CD4-positive, alpha-beta memory T cell (primary cell): Measurements from ENCODE around the gene VTCN1. TPM values are rescaled to one million over a fixed set of nuclear protein-coding genes. Genes with fewer than 3 reads are reported as not detected.
"Not testable (repeated sequence)": the region's sequence is repeated elsewhere in the genome, so short reads cannot be mapped to it uniquely, and the experiment has no call there.

Experiments
- CTCF ChIA-PET: fragments of 350-600 bp; sonication (Branson Sonifier 250); formaldehyde crosslinking; loops from one replicate; lab custom pipeline; 2021; ENCODE audit warnings: inconsistent platforms; ENCODE audit not compliant: partially characterized antibody; lab: Charles Lee
- POLR2A ChIA-PET: fragments of 350-600 bp; sonication (Branson Sonifier 250); formaldehyde crosslinking; loops from one replicate; lab custom pipeline; 2021; ENCODE audit not compliant: partially characterized antibody; lab: Charles Lee
- DNase-seq, 5 donors: peaks; one replicate each; pipeline versions ENCODE4 v3.0.0 to v3.0.0-alpha.2; 2020 to 2022; ENCODE audit warnings: mixed read lengths in 1 of 5
- H3K27ac ChIP-seq: one replicate; pipeline ENCODE4 v1.7.0; 2013; ENCODE audit warnings: low read depth, low read length
- H3K27me3 ChIP-seq: 2 replicates; pipeline ENCODE4 v1.7.0; 2013; ENCODE audit warnings: mild to moderate bottlenecking, low read length, moderate library complexity; ENCODE audit not compliant: insufficient read depth
- H3K36me3 ChIP-seq: 2 replicates; pipeline ENCODE4 v1.7.0; 2013; ENCODE audit warnings: mild to moderate bottlenecking, low read length, moderate library complexity; ENCODE audit not compliant: insufficient read depth
- H3K4me1 ChIP-seq: 2 replicates; pipeline ENCODE4 v1.7.0; 2013; ENCODE audit warnings: mild to moderate bottlenecking, low read length, moderate library complexity; ENCODE audit not compliant: insufficient read depth
- H3K4me3 ChIP-seq, 2 donors: one replicate each; pipeline ENCODE4 v1.7.0; 2013; ENCODE audit warnings: low read length in 2 of 2, mild to moderate bottlenecking in 1 of 2
- H3K9me3 ChIP-seq, 2 donors: one replicate each; pipeline ENCODE4 v1.7.0; 2013; ENCODE audit warnings: low read length in 2 of 2, control low read depth in 1 of 2; ENCODE audit not compliant: control insufficient read depth in 1 of 2
- H3K27ac Mint-ChIP-seq, 7 donors: one replicate each; pipeline ENCODE4 v1.8.0; 2020 to 2021; ENCODE audit warnings: mixed read lengths in 7 of 7, mild to moderate bottlenecking in 6 of 7, inconsistent platforms in 3 of 7, moderate library complexity in 3 of 7
- H3K27me3 Mint-ChIP-seq, 2 donors: one replicate each; pipeline ENCODE4 v1.8.0; 2020 to 2021; ENCODE audit warnings: mixed read lengths in 2 of 2
- H3K36me3 Mint-ChIP-seq, 2 donors: one replicate each; pipeline ENCODE4 v1.8.0; 2020 to 2021; ENCODE audit warnings: mixed read lengths in 2 of 2, inconsistent platforms in 1 of 2, mild to moderate bottlenecking in 1 of 2
- H3K4me1 Mint-ChIP-seq, 4 donors: one replicate each; pipeline ENCODE4 v1.8.0; 2020 to 2021; ENCODE audit warnings: mixed read lengths in 4 of 4, mild to moderate bottlenecking in 1 of 4
- H3K4me3 Mint-ChIP-seq, 8 donors: one replicate each; pipeline ENCODE4 v1.8.0; 2020 to 2021; ENCODE audit warnings: mixed read lengths in 8 of 8, mild to moderate bottlenecking in 7 of 8, moderate library complexity in 6 of 8, inconsistent platforms in 3 of 8
- H3K9me3 Mint-ChIP-seq, 8 donors: one replicate each; pipeline ENCODE4 v1.8.0; 2020 to 2021; ENCODE audit warnings: mixed read lengths in 8 of 8, mild to moderate bottlenecking in 5 of 8, inconsistent platforms in 3 of 8, moderate library complexity in 1 of 8
- intact Hi-C: fragments of 100-400 bp; cut with micrococcal nuclease; formaldehyde crosslinking; loops from one replicate; pipeline ENCODE4 v1.15.1; 2023
- polyA plus RNA-seq, 2 donors: library from polyadenylated mRNA; unstranded; fragments of 300-500 nt; fragmentation: Illumina TruSeq; gene quantifications; one replicate each; pipeline ENCODE4 v1.2.3, GENCODE V29; 2021
- total RNA-seq, 2 experiments: library from RNA; stranded (reverse); gene quantifications; one replicate each; pipeline ENCODE4 v1.2.3, GENCODE V29; 2021

VTCN1 gene, protein sequence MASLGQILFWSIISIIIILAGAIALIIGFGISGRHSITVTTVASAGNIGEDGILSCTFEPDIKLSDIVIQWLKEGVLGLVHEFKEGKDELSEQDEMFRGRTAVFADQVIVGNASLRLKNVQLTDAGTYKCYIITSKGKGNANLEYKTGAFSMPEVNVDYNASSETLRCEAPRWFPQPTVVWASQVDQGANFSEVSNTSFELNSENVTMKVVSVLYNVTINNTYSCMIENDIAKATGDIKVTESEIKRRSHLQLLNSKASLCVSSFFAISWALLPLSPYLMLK
- total RNA-seq, result not detected
- not detected for polyA plus RNA-seq

DNA sequence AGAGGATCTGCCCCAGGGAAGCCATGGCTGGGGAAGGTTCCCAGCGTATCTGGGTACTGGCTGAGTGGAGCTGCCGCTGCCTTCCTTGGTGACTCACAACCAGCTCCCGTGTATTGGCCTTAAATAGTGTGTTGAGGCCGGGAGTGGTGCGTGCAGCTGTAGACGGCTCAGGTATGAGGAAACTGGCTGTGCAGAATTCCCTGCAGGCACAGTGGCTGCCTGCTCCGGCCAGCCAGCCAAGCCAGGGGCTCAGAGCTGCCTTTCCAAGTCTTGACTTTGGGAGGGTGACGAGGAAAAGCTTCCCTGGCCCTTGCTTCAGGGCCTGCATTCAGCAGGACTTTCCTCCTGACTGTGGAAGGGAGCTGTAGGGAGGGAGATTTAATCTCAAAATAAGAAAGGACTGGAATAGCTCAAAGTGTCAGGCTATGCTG is at the start of gene VTCN1:
Gene VTCN1, minus strand, starts transcription at position 97 of the 431 bp plus-strand sequence. Its CDS starts 72 bp downstream, at position 25.
- Histone ChIP-seq H3K9me3 (no peaks in the 10 kb centered on the region), H3K4me3 (no peak within 1 kb of the TSS), H3K36me3 (no peaks in the 10 kb centered on the region), H3K27ac (no peak within 1 kb of the TSS), H3K4me1 (no peaks in the 10 kb centered on the region), H3K27me3 (no peaks in the 10 kb centered on the region)
- H3K27me3 Mint-ChIP-seq, result peaks cover 5 to 18% of the 10 kb centered on the region in 2 donors
- intact Hi-C loops, result no loop called here
- H3K4me3 Mint-ChIP-seq, result no peak within 1 kb of the TSS
- CTCF ChIA-PET, result no interaction called here
- no peaks in the 10 kb centered on the region for H3K4me1 Mint-ChIP-seq
- no peaks in the 10 kb centered on the region for H3K36me3 Mint-ChIP-seq
- peaks cover 0 to 2% (median 0%) of the 10 kb centered on the region in 8 donors for H3K9me3 Mint-ChIP-seq
- H3K27ac Mint-ChIP-seq, result no peak within 1 kb of the TSS
- DNase-seq, result no peak
- POLR2A ChIA-PET, result interaction anchor here (0.6 kb wide), 1 partner anchor 11 kb away, joined by 3 read pairs; no protein-coding TSS in a partner anchor

DNA sequence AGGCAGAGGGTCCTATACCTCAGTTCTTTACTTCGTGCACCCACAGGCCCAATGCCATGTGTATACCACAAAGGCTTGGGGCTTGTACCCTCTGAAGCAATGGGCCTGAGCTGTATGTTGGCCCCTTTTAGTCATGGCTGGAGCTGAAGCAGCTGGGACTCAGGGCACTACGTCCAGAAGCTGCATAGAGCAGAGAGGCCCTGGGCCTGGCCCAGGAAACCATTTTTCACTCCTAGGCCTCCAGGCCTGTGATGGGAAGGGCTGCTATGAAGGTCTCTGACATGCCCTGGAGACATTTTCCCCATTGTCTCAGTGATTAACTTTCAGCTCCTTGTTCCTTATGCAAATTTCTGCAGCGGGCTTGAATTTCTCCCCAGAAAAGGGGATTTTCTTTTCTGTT is 48.1 kb upstream of the VTCN1 start:
- no peak overlapping the region for H3K27ac Mint-ChIP-seq
- no peak overlapping the region for H3K4me3 ChIP-seq
- peaks cover 4 to 15% (median 8%) of the 10 kb centered on the region in 8 donors for H3K9me3 Mint-ChIP-seq
- H3K9me3 ChIP-seq, result no peaks in the 10 kb centered on the region
- H3K4me1 Mint-ChIP-seq, result no peaks in the 10 kb centered on the region
- CTCF ChIA-PET, result no interaction called here
- DNase-seq, result no peak
- intact Hi-C loops, result no loop called here
- POLR2A ChIA-PET, result no interaction called here
- H3K27ac ChIP-seq, result no peak overlapping the region
- no peaks in the 10 kb centered on the region for H3K4me1 ChIP-seq
- H3K36me3 ChIP-seq, result no peaks in the 10 kb centered on the region
- H3K27me3 ChIP-seq, result no peaks in the 10 kb centered on the region
- no peaks in the 10 kb centered on the region for H3K36me3 Mint-ChIP-seq
- H3K4me3 Mint-ChIP-seq, result no peak overlapping the region
- peaks cover 5 to 8% of the 10 kb centered on the region in 2 donors for H3K27me3 Mint-ChIP-seq

DNA sequence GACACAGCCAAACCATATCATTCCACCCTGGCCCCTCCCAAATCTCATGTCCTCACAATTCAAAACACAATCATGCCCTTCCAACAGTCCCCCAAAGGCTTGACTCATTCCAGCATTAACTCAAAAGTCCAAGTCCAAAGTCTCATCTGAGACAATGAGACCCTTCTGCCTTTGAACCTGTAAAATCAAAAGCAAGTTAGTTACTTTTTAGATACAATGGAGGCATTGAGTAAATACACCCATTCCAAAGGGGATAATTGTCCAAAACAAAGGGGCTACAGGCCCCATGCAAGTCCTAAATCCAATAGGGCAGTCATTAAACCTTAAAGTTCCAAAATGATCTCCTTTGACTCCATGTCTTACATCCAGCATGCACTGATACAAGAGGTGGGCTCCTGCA is 47.3 kb upstream of the VTCN1 start:
- H3K36me3 Mint-ChIP-seq, H3K36me3 ChIP-seq, H3K4me1 Mint-ChIP-seq, H3K4me3 Mint-ChIP-seq, H3K27me3 Mint-ChIP-seq, intact Hi-C loops, H3K9me3 ChIP-seq, H3K27ac ChIP-seq, H3K4me3 ChIP-seq, H3K27ac Mint-ChIP-seq, H3K27me3 ChIP-seq, H3K4me1 ChIP-seq, POLR2A ChIA-PET, CTCF ChIA-PET, DNase-seq: not testable (repeated sequence)
- H3K9me3 Mint-ChIP-seq, result peaks cover 4 to 15% (median 9%) of the 10 kb centered on the region in 8 donors

DNA sequence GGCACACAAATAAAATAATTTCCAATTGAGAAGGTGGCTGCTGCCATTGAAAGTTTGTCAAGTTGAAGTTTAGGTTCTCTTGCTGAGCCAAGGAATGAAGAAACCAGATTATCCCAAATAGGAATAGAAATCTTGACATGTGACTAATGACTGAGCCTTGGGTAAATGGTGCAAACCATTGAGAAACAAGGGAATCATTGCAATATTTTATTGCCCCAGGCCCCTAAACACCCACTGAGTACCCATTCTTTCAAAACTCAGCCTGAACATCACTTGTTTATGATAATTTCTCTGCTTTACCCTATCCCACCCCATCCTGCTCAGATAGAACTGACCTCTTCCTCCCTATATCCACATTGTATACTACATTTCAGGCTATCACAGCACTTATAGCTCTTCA is 46.6 kb upstream of the VTCN1 start:
- Histone ChIP-seq H3K27ac (no peak overlapping the region), H3K27me3 (no peaks in the 10 kb centered on the region), H3K9me3 (no peaks in the 10 kb centered on the region), H3K36me3 (no peaks in the 10 kb centered on the region), H3K4me3 (no peak overlapping the region), H3K4me1 (no peaks in the 10 kb centered on the region)
- no peak for DNase-seq
- intact Hi-C loops, result no loop called here
- no peaks in the 10 kb centered on the region for H3K36me3 Mint-ChIP-seq
- CTCF ChIA-PET, result no interaction called here
- no peak overlapping the region for H3K4me3 Mint-ChIP-seq
- peaks cover 4 to 15% (median 9%) of the 10 kb centered on the region in 8 donors for H3K9me3 Mint-ChIP-seq
- H3K4me1 Mint-ChIP-seq, result no peaks in the 10 kb centered on the region
- H3K27me3 Mint-ChIP-seq, result peaks cover 3 to 10% of the 10 kb centered on the region in 2 donors
- no peak overlapping the region for H3K27ac Mint-ChIP-seq
- POLR2A ChIA-PET, result no interaction called here

DNA sequence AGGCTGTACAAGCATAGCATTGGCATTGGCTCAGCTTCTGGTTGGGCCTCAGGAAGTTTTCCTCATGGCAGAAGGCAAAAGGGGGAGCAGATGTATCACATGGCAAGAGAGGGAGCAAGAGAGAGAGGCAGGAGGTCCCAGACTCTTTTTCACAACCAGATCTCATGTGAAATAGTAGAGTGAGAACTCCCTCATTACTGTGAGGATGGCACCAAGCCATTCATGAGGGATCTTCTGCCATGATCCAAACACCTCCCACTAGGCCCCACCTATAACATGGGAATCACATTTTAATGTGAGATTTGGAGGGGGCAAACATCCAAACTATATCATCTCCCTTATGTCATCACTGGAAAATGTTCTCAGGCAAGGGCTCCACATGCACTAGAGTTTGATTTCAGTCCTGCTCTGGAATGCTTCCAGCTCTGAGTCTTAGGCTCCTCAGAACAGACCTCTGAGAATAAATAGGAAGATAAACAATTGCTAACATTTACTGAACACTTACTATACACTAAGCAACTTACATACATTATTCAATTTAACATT is 39.4 kb upstream of the VTCN1 start:
- H3K9me3 ChIP-seq, result no peaks in the 10 kb centered on the region
- Mint-ChIP-seq H3K27ac (no peak overlapping the region), H3K4me1 (no peaks in the 10 kb centered on the region), H3K27me3 (peaks cover 6 to 9% of the 10 kb centered on the region in 2 donors), H3K36me3 (no peaks in the 10 kb centered on the region), H3K9me3 (peaks cover 0 to 7% (median 0%) of the 10 kb centered on the region in 8 donors), H3K4me3 (no peak overlapping the region)
- ChIA-PET POLR2A (no interaction called here), CTCF (no interaction called here)
- intact Hi-C loops, result no loop called here
- no peaks in the 10 kb centered on the region for H3K4me1 ChIP-seq
- H3K27me3 ChIP-seq, result no peaks in the 10 kb centered on the region
- DNase-seq, result no peak
- no peaks in the 10 kb centered on the region for H3K36me3 ChIP-seq
- H3K4me3 ChIP-seq, result no peak overlapping the region
- no peak overlapping the region for H3K27ac ChIP-seq

DNA sequence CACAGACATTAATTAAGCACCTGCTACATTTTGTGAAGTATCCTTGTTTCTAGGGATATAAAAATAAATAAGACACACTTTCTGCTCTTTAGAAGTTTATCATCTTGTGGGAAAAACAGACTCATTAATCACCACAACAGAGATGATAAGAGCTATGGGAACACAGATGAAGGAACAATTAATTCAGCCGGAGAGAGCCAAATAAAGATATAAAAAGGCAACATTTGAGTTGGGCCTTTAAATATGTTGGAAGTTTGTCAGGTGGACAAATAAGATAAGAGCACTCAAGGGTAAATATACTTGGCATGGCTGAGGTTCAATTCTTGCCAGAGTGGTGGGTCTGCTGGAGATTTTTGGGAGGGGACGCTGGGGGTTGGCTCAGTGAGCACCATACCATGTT is 34.2 kb upstream of the VTCN1 start:
- Histone ChIP-seq H3K4me3 (no peak overlapping the region), H3K4me1 (no peaks in the 10 kb centered on the region), H3K36me3 (no peaks in the 10 kb centered on the region), H3K9me3 (no peaks in the 10 kb centered on the region), H3K27me3 (no peaks in the 10 kb centered on the region), H3K27ac (no peak overlapping the region)
- ChIA-PET CTCF (no interaction called here), POLR2A (no interaction called here)
- Mint-ChIP-seq H3K36me3 (no peaks in the 10 kb centered on the region), H3K4me1 (peaks cover 0 to 1% (median 0%) of the 10 kb centered on the region in 4 donors), H3K4me3 (no peak overlapping the region), H3K27me3 (peaks cover 26 to 28% of the 10 kb centered on the region in 2 donors), H3K9me3 (peaks cover 0 to 3% (median 0%) of the 10 kb centered on the region in 8 donors), H3K27ac (no peak overlapping the region)
- DNase-seq, result no peak
- intact Hi-C loops, result no loop called here

DNA sequence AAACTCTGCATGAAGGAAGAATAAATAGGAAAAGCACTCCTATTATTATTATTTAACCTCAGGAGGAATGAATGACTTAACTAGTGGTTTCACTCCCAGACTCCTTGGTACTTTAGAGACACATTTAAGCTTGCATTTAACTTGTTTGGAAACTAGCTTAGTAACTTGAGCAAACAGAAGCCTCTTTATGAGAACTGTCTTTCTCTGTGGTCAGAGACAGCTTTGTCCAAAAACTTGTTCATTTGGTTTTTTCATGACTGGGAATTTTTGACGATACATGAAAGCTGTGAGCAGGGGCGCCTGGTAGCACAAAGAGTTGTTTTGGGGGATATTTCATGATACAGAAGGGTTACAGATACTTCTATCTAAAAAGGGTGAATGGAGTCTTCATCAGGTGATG is 33.6 kb upstream of the VTCN1 start:
- Mint-ChIP-seq H3K27me3 (peaks cover 26 to 28% of the 10 kb centered on the region in 2 donors), H3K4me1 (peaks cover 0 to 1% (median 0%) of the 10 kb centered on the region in 4 donors), H3K4me3 (no peak overlapping the region), H3K9me3 (peaks cover 0 to 3% (median 0%) of the 10 kb centered on the region in 8 donors), H3K27ac (no peak overlapping the region), H3K36me3 (no peaks in the 10 kb centered on the region)
- Histone ChIP-seq H3K4me3 (no peak overlapping the region), H3K27me3 (no peaks in the 10 kb centered on the region), H3K27ac (no peak overlapping the region), H3K4me1 (no peaks in the 10 kb centered on the region), H3K9me3 (no peaks in the 10 kb centered on the region), H3K36me3 (no peaks in the 10 kb centered on the region)
- POLR2A ChIA-PET, result no interaction called here
- DNase-seq, result no peak
- CTCF ChIA-PET, result no interaction called here
- intact Hi-C loops, result no loop called here
